Sciatic nerve (tissue), 2 donors: ENCODE measurements around the gene BATF3. TPM values are rescaled to one million over a fixed set of nuclear protein-coding genes. Genes with fewer than 3 reads are reported as not detected.
"Not testable (repeated sequence)": the region's sequence is repeated elsewhere in the genome, so short reads cannot be mapped to it uniquely, and the experiment has no call there.

Experiments used
- ATAC-seq: fragments of 200-7000 bp; cut with Tn5 transposase; one replicate; pipeline ENCODE4 v1.9.1; 2020; ENCODE audit warnings: mild to moderate bottlenecking, moderate library complexity
- DNase-seq: peaks from one replicate; pipeline ENCODE4 v3.0.0-alpha.2; 2020; ENCODE audit warnings: low spot score
- intact Hi-C: fragments of 100-400 bp; cut with DNase I; formaldehyde crosslinking; loops from one replicate; pipeline ENCODE4 v1.14.2; 2022
- total RNA-seq: library from RNA; stranded (reverse); fragmentation: NEBNext Ultra II Directional; extraction: Animal tissue kit (Norgen Biotek cat#: 25700); gene quantifications from one replicate; pipeline ENCODE4 v1.2.1, GENCODE V29; 2021
- donor health status: DM: no; HTN: no; CAD: no.
- donor health status: DM: no; HTN: no; CAD: no.

BATF3 gene
- total RNA-seq, 1 donor from 2014 or later, result 6.5 TPM

DNA sequence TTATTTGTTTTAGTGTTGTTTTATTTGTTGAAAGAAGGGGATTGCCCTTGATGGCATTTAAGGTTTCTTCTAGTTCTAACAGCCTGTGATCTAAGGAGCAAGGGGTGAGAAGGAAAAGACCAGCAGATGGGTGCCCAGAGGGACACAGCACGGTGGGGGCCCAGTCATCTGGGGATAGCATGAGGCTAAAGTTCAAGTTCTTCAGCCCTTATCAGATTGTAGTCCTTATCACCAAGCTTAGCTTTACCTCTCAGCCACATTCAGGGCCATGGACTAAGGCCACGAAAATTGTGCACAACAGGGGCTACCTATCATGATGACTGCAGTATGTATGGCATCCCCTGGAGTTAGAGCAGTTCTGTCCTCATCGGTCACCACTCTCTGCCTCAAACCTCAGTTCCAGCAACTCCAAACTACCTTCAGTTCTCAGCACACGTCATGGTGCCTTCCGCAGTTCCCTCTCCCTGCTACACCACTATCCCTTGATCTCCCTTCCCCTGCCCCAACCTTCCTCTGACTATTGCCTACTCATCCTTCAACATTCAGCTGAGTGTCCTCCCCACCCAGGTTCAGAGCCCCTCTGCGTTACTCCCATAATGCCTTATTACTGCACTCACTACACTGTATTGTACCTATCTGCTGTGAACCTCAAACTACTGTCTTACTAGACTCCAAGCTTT is 54.6 kb downstream of the BATF3 start:
- intact Hi-C loops, result no loop called here
- no peak for DNase-seq
- ATAC-seq, result no peak

GRCh38 chr1:212643877-212644276 is 55.8 kb downstream of the BATF3 start:
- ATAC-seq (no peak), DNase-seq (no peak)
- intact Hi-C loops, result no loop called here

- ATAC-seq, result no peak
- intact Hi-C loops, result no loop called here
- no peak for DNase-seq
These were observed 57.7 kb downstream of the BATF3 start for GRCh38 chr1:212641956-212642355.

DNA sequence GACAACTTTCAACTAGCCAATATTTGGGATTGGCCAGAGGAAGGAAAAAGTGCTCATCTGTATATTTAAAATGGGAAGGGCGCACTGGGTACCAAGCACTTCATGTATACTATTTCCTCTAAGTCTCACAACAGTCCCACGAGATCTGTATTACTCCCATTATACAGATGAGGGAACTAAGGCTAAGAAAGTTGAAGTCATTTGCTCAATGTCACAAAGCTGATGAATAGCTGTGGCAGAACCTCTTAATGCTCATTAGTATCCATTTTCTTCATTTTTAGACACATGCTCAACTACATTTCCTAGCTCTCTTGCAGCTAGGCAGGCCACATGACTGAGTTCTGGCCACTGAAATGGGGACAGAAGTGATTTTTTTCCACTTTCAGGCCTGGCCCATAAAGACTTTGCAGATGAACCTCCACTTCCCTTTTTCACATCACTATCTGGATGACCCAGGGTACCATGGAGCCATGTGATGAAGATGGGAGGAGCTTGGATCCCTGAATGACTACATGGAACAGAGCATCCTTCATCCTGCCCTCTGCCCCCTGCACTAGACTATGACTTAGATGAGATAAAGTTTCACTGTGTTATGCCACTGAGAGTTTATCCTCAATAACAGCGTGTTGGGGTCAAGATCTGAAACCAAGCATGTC is 59.3 kb downstream of the BATF3 start:
- intact Hi-C loops, result no loop called here
- ATAC-seq (no peak), DNase-seq (no peak)

GRCh38 chr1:212639524-212639923 is 60.1 kb downstream of the BATF3 start:
- ATAC-seq, DNase-seq, intact Hi-C loops: not testable (repeated sequence)

DNA sequence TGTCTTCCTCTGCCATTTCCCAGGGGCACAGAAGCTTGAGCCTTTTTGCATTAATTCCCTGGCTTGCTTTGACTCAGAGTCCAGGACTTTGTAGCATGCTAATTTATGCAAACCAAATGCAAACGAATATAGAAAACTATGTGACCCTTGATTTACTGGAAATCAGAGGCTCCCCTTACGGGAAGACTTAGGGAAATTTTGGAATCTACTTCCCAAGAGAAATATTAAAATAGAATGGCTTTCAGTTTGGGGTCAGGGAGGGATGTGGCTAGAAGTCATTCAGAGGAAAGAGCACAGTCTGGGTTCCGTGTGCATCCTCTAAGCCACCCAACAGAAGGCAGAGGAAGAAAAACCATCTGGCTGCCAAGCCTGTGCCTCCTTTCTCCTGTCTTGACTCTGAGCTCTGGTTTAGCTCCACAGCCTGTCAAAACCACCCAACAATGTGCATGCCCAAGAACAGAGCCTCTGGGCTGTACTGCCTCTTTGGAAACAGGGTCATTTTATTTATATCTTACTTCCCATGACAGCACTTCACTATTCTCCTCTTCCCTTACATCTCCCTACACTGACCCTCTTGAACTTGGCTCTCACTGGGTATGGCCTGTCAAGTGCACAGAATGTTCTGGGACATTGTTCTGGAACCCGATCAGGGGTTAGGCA is 61.0 kb downstream of the BATF3 start:
- no peak for ATAC-seq
- intact Hi-C loops, result no loop called here
- no peak for DNase-seq

- no peak for DNase-seq
- intact Hi-C loops, result no loop called here
- no peak for ATAC-seq
These were observed 61.7 kb downstream of the BATF3 start for GRCh38 chr1:212637902-212638301.

Other genes with a start within 250 kb of the BATF3 start
- gene ATF3, start 91.1 kb downstream of the BATF3 start, total RNA-seq, result 32.4 TPM
- gene NSL1, start 91.9 kb upstream of the BATF3 start, total RNA-seq, result 38.1 TPM
- gene TATDN3, start 92.1 kb upstream of the BATF3 start, total RNA-seq, result 15.9 TPM
- 0.80 TPM for gene SPATA45, start 147.8 kb upstream of the BATF3 start, total RNA-seq
- gene FLVCR1, start 158.4 kb upstream of the BATF3 start, total RNA-seq, result 9.2 TPM